GM23338 (cell line): ENCODE measurements around the gene RNF151.

Experiments used
- EZH2 ChIP-seq: fragments of 200-600 bp; sonication (generic); IDR thresholded peaks from one replicate; pipeline ENCODE4 v1.8.0; 2017; ENCODE audit warnings: antibody characterized with exemption, mild to moderate bottlenecking, low read depth; ENCODE audit not compliant: unreplicated experiment
- EZH2phosphoT487 ChIP-seq: fragments of 200-600 bp; sonication (generic); IDR thresholded peaks from one replicate; pipeline ENCODE4 v1.8.1; 2018; ENCODE audit warnings: antibody characterized with exemption; ENCODE audit not compliant: unreplicated experiment
- POLR2AphosphoS5 ChIP-seq: IDR thresholded peaks from 2 replicates; pipeline ENCODE4 v1.6.1; 2016; ENCODE audit warnings: antibody characterized with exemption, low read depth
- STAT1 ChIP-seq: IDR thresholded peaks from one replicate; pipeline ENCODE4 v1.6.1; 2016; ENCODE audit warnings: antibody characterized with exemption; ENCODE audit not compliant: unreplicated experiment
- ZNF114 ChIP-seq: fragments of 250-450 bp; sonication (Bioruptor Pico); IDR thresholded peaks from 2 replicates; pipeline ENCODE4 v1.5.0; 2020; ENCODE audit warnings: mild to moderate bottlenecking, moderate library complexity
- TF ChIP-seq, protein P1 (sequence below), 2 experiments: fragments of 200-600 bp in 1 of 2; sonication (generic) in 1 of 2; conservative IDR thresholded peaks; 2 replicates each; pipeline versions ENCODE4 v1.5.1 to v1.6.1; 2016 to 2017; ENCODE audit warnings: antibody characterized with exemption in 2 of 2, low read depth in 2 of 2, mild to moderate bottlenecking in 2 of 2, moderate library complexity in 1 of 2
- TF ChIP-seq, protein P2 (sequence below): IDR thresholded peaks from one replicate; pipeline ENCODE4 v1.6.1; 2018; ENCODE audit warnings: antibody characterized with exemption; ENCODE audit not compliant: unreplicated experiment

DNA sequence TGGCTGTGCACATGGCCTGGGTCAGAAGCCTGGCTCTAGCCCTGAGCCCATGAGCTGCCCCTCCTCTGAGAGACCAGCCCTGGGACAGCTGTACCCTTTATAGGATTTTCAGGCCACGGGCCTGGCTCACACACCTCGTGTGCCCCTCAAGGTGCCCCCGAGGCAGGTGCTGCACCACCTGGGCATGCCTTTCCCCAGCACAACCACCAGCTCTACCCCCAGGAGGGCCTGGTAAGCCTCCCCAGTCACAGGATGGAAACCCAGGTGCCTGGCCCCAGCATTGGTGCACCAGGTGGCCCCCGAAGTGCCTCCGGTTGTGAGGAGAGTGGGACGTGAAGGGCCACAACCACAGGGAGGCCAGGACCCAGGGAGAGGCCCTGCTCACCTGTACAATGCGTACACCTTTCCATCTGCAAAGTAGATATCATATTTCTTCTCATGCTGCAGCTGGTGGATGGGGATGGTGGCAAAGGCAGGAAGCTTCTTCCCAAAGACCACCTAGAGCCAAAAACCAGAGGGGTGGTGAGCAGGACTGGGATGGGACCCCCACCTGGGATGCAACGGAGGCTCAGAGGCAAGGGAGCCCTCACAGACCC is 36.7 kb downstream of the RNF151 start:
- TF ChIP-seq, protein P1, sequence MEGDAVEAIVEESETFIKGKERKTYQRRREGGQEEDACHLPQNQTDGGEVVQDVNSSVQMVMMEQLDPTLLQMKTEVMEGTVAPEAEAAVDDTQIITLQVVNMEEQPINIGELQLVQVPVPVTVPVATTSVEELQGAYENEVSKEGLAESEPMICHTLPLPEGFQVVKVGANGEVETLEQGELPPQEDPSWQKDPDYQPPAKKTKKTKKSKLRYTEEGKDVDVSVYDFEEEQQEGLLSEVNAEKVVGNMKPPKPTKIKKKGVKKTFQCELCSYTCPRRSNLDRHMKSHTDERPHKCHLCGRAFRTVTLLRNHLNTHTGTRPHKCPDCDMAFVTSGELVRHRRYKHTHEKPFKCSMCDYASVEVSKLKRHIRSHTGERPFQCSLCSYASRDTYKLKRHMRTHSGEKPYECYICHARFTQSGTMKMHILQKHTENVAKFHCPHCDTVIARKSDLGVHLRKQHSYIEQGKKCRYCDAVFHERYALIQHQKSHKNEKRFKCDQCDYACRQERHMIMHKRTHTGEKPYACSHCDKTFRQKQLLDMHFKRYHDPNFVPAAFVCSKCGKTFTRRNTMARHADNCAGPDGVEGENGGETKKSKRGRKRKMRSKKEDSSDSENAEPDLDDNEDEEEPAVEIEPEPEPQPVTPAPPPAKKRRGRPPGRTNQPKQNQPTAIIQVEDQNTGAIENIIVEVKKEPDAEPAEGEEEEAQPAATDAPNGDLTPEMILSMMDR (conservative IDR thresholded peaks at IDR 0.05; ENCODE audit: low read depth in 2 of 2): no peak
- no peak for TF ChIP-seq STAT1
- TF ChIP-seq POLR2AphosphoS5: no peak
- TF ChIP-seq EZH2: no peak
- TF ChIP-seq, protein P2, sequence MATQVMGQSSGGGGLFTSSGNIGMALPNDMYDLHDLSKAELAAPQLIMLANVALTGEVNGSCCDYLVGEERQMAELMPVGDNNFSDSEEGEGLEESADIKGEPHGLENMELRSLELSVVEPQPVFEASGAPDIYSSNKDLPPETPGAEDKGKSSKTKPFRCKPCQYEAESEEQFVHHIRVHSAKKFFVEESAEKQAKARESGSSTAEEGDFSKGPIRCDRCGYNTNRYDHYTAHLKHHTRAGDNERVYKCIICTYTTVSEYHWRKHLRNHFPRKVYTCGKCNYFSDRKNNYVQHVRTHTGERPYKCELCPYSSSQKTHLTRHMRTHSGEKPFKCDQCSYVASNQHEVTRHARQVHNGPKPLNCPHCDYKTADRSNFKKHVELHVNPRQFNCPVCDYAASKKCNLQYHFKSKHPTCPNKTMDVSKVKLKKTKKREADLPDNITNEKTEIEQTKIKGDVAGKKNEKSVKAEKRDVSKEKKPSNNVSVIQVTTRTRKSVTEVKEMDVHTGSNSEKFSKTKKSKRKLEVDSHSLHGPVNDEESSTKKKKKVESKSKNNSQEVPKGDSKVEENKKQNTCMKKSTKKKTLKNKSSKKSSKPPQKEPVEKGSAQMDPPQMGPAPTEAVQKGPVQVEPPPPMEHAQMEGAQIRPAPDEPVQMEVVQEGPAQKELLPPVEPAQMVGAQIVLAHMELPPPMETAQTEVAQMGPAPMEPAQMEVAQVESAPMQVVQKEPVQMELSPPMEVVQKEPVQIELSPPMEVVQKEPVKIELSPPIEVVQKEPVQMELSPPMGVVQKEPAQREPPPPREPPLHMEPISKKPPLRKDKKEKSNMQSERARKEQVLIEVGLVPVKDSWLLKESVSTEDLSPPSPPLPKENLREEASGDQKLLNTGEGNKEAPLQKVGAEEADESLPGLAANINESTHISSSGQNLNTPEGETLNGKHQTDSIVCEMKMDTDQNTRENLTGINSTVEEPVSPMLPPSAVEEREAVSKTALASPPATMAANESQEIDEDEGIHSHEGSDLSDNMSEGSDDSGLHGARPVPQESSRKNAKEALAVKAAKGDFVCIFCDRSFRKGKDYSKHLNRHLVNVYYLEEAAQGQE: no peak
- TF ChIP-seq ZNF114 (CRISPR knock-in tag): no peak
- no peak for TF ChIP-seq EZH2phosphoT487
